ENCODE measurements around the gene GRID2. TPM values are rescaled to one million over a fixed set of nuclear protein-coding genes. Genes with fewer than 3 reads are reported as not detected.

Gene GRID2
- total and polyA plus RNA-seq, 2 of the 4 experiments (the other 2 are of a cell fraction), result under 0.01 TPM; not detected in 1

- no CpG with 5 or more reads among the region's 1 CpG for WGBS, 2 experiments (ENCODE audit: extremely low coverage in 2 of 2, insufficient read length in 1 of 2)
- dilution Hi-C loops (cut with HindIII; ENCODE audit: low sequenced_read_pairs, unreplicated experiment), result no loop called here
- Histone ChIP-seq H3K4ac (ENCODE audit: low read depth, low read length) (no peak overlapping the region), H3K79me1 (ENCODE audit: low read depth in 1 of 2, low read length in 2 of 2) (no peaks in the 10 kb centered on the region), H4K20me1 (ENCODE audit: insufficient read depth, low read length) (no peaks in the 10 kb centered on the region), H3K27ac (ENCODE audit: insufficient read depth, low read length) (no peak overlapping the region), H2AFZ (replicated peaks; ENCODE audit: low read length, poor library complexity) (no peak overlapping the region), H4K8ac (ENCODE audit: low read depth in 2 of 2, low read length in 2 of 2) (no peak overlapping the region), H2BK20ac (ENCODE audit: low read depth, low read length) (no peak overlapping the region), H2AK9ac (replicated peaks; ENCODE audit: low read depth, low read length, poor library complexity) (no peak overlapping the region), H3K4me1 (ENCODE audit: control insufficient read depth, insufficient read depth, low read length) (no peaks in the 10 kb centered on the region), H2BK120ac (ENCODE audit: low read depth, low read length) (no peak overlapping the region), H3K4me3 (ENCODE audit: insufficient read depth, low read depth, low read length) (no peak overlapping the region), H3K9me3 (ENCODE audit: control insufficient read depth, insufficient read depth, low read length) (no peaks in the 10 kb centered on the region), H2BK5ac (ENCODE audit: low read depth, low read length, poor library complexity, severe bottlenecking) (no peak overlapping the region), H3K18ac (ENCODE audit: low read depth, low read length) (no peak overlapping the region), H2BK15ac (ENCODE audit: low read depth, low read length) (no peak overlapping the region), H3K56ac (ENCODE audit: extremely low read depth, insufficient read depth, low read length) (no peak overlapping the region), H2AK5ac (ENCODE audit: low read depth, low read length) (no peak overlapping the region), H4K91ac (ENCODE audit: insufficient read depth, low read depth, low read length) (no peak overlapping the region), H3K27me3 (ENCODE audit: control insufficient read depth, insufficient read depth, low read length) (no peaks in the 10 kb centered on the region), H3K9ac (ENCODE audit: low read depth, low read length) (no peak overlapping the region), H3K14ac (replicated peaks; ENCODE audit: low read depth, low read length) (no peak overlapping the region), H3K36me3 (ENCODE audit: control insufficient read depth, insufficient read depth, low read length) (no peaks in the 10 kb centered on the region), H4K5ac (ENCODE audit: low read depth, low read length) (no peak overlapping the region), H3K4me2 (ENCODE audit: low read depth, low read length) (no peak overlapping the region), H3K23ac (ENCODE audit: low read depth, low read length) (no peak overlapping the region), H3K9me1 (ENCODE audit: insufficient read depth, low read length) (no peaks in the 10 kb centered on the region)
- CTCF ChIA-PET, result interaction anchor here (0.6 kb wide), 1 partner anchor 430 kb away, joined by 3 read pairs; no protein-coding TSS in a partner anchor
- in situ Hi-C loops (cut with MboI; ENCODE audit: low sequenced_read_pairs), result no loop called here
- intact Hi-C loops (cut with micrococcal nuclease), result no loop called here
- no peak for TF ChIP-seq MXI1 (IDR thresholded peaks at IDR 0.05; ENCODE audit: borderline replicate concordance, low read depth, low read length)
- ATAC-seq (ENCODE audit: low read depth) (no peak), DNase-seq (no peak)
- POLR2A ChIA-PET (ENCODE audit: unreplicated experiment), result no interaction called here
- no TSS peak for BruUV-seq (replicated peaks)
These were observed 1394.9 kb downstream of the GRID2 start for GRCh38 chr4:93698686-93699085.
